ENCODE data around the gene DNAH11.
A peak's percentile ranks its signal among the peaks of the same experiment; 100 is the strongest.
"Not testable (repeated sequence)": the region's sequence is repeated elsewhere in the genome, so short reads cannot be mapped to it uniquely, and the experiment has no call there.

Gene DNAH11

GRCh38 chr7:21542891-21543527 is at the start of gene DNAH11:
DNAH11 (plus strand) TSS chr7:21543039; CDS start chr7:21543246, 207 bp downstream.
- DNase-seq = peak in 3 of 58 donors; percentile 5 to 13 (median 10)

- DNase-seq = no peak
Observed at GRCh38 chr7:21495731-21496130, 47.1 kb upstream of the DNAH11 start.

GRCh38 chr7:21497072-21497471 is 45.8 kb upstream of the DNAH11 start:
- peak in 1 of 58 donors; percentile 10 for DNase-seq

- DNase-seq = peak in 4 of 58 donors; percentile 1 to 10 (median 2)
Observed at GRCh38 chr7:21500117-21500832, 42.6 kb upstream of the DNAH11 start.

GRCh38 chr7:21504021-21504420 is 38.8 kb upstream of the DNAH11 start:
- no peak for DNase-seq

- peak in 20 of 58 donors; percentile 1 to 51 (median 12) for DNase-seq
Observed at GRCh38 chr7:21507627-21508343, 35.1 kb upstream of the DNAH11 start.

- no peak for DNase-seq
Observed at GRCh38 chr7:21508538-21508937, 34.3 kb upstream of the DNAH11 start.

- DNase-seq = no peak
Observed at GRCh38 chr7:21514062-21514461, 28.8 kb upstream of the DNAH11 start.

- no peak for DNase-seq
Observed at GRCh38 chr7:21524680-21525079, 18.2 kb upstream of the DNAH11 start.

- DNase-seq = no peak
Observed at GRCh38 chr7:21526007-21526406, 16.8 kb upstream of the DNAH11 start.

GRCh38 chr7:21526448-21526847 is 16.4 kb upstream of the DNAH11 start:
- no peak for DNase-seq

- not testable (repeated sequence) for DNase-seq
Observed at GRCh38 chr7:21532485-21532884, 10.4 kb upstream of the DNAH11 start.

GRCh38 chr7:21533646-21534045 is 9.2 kb upstream of the DNAH11 start:
- not testable (repeated sequence) for DNase-seq

GRCh38 chr7:21536445-21537118 is 6.3 kb upstream of the DNAH11 start:
- DNase-seq = not testable (repeated sequence)

- no peak for DNase-seq
Observed at GRCh38 chr7:21538936-21539495, 3.8 kb upstream of the DNAH11 start.

- no peak for DNase-seq
Observed at GRCh38 chr7:21543528-21544302, 876 bp downstream of the DNAH11 start.

- no peak for DNase-seq
Observed at GRCh38 chr7:21544303-21544656, 1.4 kb downstream of the DNAH11 start.

- no peak for DNase-seq
Observed at GRCh38 chr7:21544715-21545114, 1.9 kb downstream of the DNAH11 start.

- DNase-seq = no peak
Observed at GRCh38 chr7:21547501-21547900, 4.7 kb downstream of the DNAH11 start.

- DNase-seq = no peak
Observed at GRCh38 chr7:21548491-21548890, 5.7 kb downstream of the DNAH11 start.

- no peak for DNase-seq
Observed at GRCh38 chr7:21550076-21550475, 7.2 kb downstream of the DNAH11 start.
